HCT116 (cell line): ENCODE results near the gene SOX1.

ENCODE experiments used
- CTCF ChIP-seq, 3 experiments: fragments of 200-600 bp in 1 of 3; sonication (generic) in 1 of 3; IDR thresholded peaks in 2 of 3; conservative IDR thresholded peaks in 1 of 3; 2 replicates each; pipeline ENCODE4 v1.5.1; 2012 to 2017; ENCODE audit warnings: low read depth in 2 of 3, low read length in 2 of 3, antibody characterized with exemption in 1 of 3, borderline replicate concordance in 1 of 3, control low read depth in 1 of 3, mild to moderate bottlenecking in 1 of 3, mixed read lengths in 1 of 3, mixed run types in 1 of 3, moderate library complexity in 1 of 3; ENCODE audit not compliant: insufficient read depth in 1 of 3
- SP1 ChIP-seq: IDR thresholded peaks from 2 replicates; pipeline ENCODE4 v1.6.1; 2012; ENCODE audit warnings: low read depth

DNA sequence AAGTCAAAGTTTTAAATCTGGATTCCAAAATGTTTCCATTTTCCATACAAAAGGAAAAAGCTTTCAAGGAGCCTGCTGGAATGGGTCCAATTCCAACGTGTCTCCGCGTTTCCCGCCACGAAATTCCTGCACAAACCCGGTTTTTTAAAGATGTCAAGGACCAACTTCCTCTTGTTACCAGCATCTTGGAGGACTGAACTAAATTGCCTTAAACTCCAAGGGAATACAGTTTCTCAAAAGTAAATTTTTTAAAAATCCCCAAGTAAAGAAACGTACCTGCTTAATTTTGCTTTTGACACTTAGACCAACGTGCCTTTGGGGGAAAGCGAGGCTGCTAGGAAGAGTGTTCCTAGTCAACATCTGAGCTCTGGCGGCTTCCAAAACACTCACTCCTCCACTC, 12.3 kb upstream of the SOX1 start:
- TF ChIP-seq SP1 = no peak
- no peak for TF ChIP-seq CTCF (IDR thresholded peaks at IDR 0.05 in 2 of 3, conservative IDR thresholded peaks at IDR 0.05 in 1 of 3; ENCODE audit: borderline replicate concordance in 1 of 3, insufficient read depth in 1 of 3, low read depth in 2 of 3, low read length in 2 of 3)
